Fibroblast of the aortic adventitia (primary cell): Measurements from ENCODE around the gene ODAD4. TPM values are rescaled to one million over a fixed set of nuclear protein-coding genes. Genes with fewer than 3 reads are reported as not detected.

ENCODE experiments used
- DNase-seq: peaks from one replicate; pipeline ENCODE4 v3.0.0-alpha.2; 2010; ENCODE audit warnings: low read depth
- H3K4me3 ChIP-seq: 2 replicates; pipeline ENCODE4 v1.5.1; 2011; ENCODE audit warnings: low read depth, mild to moderate bottlenecking, control low read depth, low read length, moderate library complexity
- CTCF ChIP-seq: IDR thresholded peaks from 2 replicates; pipeline ENCODE4 v1.5.1; 2011; ENCODE audit warnings: mild to moderate bottlenecking, low read length, control low read depth, inconsistent platforms; ENCODE audit not compliant: insufficient read depth
- total RNA-seq: library from RNA; depleted of rRNA; stranded (reverse); fragments of >200 nt; gene quantifications from 2 replicates; pipeline ENCODE4 v1.2.3, GENCODE V29; 2012; ENCODE audit warnings: low replicate concordance

The ODAD4 gene
- total RNA-seq, 1 donor: 1.2 TPM

- DNase-seq: no peak
- no peak for TF ChIP-seq CTCF
Measured at GRCh38 chr17:41942626-41943373, 12.4 kb downstream of the ODAD4 start.

GRCh38 chr17:41943492-41943891 lies 13.1 kb downstream of the ODAD4 start:
- no peak for TF ChIP-seq CTCF
- no peak overlapping the region for H3K4me3 ChIP-seq
- DNase-seq: no peak

More at GRCh38 chr17:41942626-41943373, 12.4 kb downstream of the ODAD4 start:
- H3K4me3 ChIP-seq: no peak overlapping the region

GRCh38 chr17:41944943-41945342 lies 14.5 kb downstream of the ODAD4 start:
- TF ChIP-seq CTCF: no peak
- no peak overlapping the region for H3K4me3 ChIP-seq
- no peak for DNase-seq

GRCh38 chr17:41948762-41949460 lies 18.5 kb downstream of the ODAD4 start:
- no peak for TF ChIP-seq CTCF
- H3K4me3 ChIP-seq: no peak overlapping the region
- DNase-seq: no peak

- TF ChIP-seq CTCF: no peak
- DNase-seq: no peak
- no peak overlapping the region for H3K4me3 ChIP-seq
Measured at GRCh38 chr17:41956522-41956921, 26.1 kb downstream of the ODAD4 start.

- no peak for TF ChIP-seq CTCF
- DNase-seq: no peak
- no peak overlapping the region for H3K4me3 ChIP-seq
Measured at GRCh38 chr17:41957031-41957868, 26.8 kb downstream of the ODAD4 start.
